ENCODE data around the gene TRAF3. TPM values are rescaled to one million over a fixed set of nuclear protein-coding genes. Genes with fewer than 3 reads are reported as not detected.
A peak's percentile ranks its signal among the peaks of the same experiment; 100 is the strongest.

The TRAF3 gene
- total RNA-seq, 1 experiment from 2014 or later, result 37.6 TPM

DNA sequence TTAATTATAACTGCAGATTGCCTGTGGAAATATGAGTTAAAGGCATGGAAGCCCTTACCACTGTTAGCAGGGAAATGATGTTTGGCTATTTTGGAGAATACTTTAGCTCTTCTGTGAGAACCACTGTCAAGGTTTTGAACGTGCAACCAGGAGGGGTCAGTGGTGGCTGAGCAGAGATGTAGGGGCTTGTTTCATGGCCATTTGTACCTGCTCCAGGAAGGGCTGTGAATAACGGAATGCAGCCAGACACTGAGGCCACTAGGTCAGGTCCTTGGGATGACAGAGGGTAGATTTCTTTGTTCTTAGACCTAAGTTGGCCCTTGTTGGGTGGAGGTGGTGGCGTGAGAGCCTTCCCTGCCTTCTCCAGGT, 8.3 kb downstream of the TRAF3 start:
- Histone ChIP-seq H3K4me1 (ENCODE audit: control insufficient read depth, insufficient read depth, low read length) (no peaks in the 10 kb centered on the region; the same call in 1 of the 2 replicates), H3K4me3 (ENCODE audit: low read depth in 2 of 2, low read length in 2 of 2) (no peak overlapping the region), H3K27me3 (ENCODE audit: control insufficient read depth, insufficient read depth, low read length) (no peaks in the 10 kb centered on the region), H3K36me3 (ENCODE audit: control insufficient read depth, insufficient read depth, low read length) (no peaks in the 10 kb centered on the region), H3K27ac (ENCODE audit: low read length) (no peak overlapping the region), H3K9me3 (ENCODE audit: control insufficient read depth, insufficient read depth, low read depth, low read length) (no peaks in the 10 kb centered on the region)
- intact Hi-C loops (cut with micrococcal nuclease; ENCODE audit: unreplicated experiment), result no loop called here
- ATAC-seq (0 out of 2 replicates have a peak, but pooled peaks have one; percentile 29), DNase-seq (ENCODE audit: low read depth, low spot score) (no peak)
- in situ Hi-C loops (cut with HindIII; ENCODE audit: low pct_unique_long_range_greater_than_20kb, low sequenced_read_pairs), result no loop called here
- CTCF ChIA-PET, result no interaction called here
- BruUV-seq (replicated peaks), result no TSS peak
- POLR2A ChIA-PET, result interaction anchor here (0.6 kb wide), 1 partner anchor 16 kb away, joined by 6 read pairs; no protein-coding TSS in a partner anchor
- TF ChIP-seq, protein P1, sequence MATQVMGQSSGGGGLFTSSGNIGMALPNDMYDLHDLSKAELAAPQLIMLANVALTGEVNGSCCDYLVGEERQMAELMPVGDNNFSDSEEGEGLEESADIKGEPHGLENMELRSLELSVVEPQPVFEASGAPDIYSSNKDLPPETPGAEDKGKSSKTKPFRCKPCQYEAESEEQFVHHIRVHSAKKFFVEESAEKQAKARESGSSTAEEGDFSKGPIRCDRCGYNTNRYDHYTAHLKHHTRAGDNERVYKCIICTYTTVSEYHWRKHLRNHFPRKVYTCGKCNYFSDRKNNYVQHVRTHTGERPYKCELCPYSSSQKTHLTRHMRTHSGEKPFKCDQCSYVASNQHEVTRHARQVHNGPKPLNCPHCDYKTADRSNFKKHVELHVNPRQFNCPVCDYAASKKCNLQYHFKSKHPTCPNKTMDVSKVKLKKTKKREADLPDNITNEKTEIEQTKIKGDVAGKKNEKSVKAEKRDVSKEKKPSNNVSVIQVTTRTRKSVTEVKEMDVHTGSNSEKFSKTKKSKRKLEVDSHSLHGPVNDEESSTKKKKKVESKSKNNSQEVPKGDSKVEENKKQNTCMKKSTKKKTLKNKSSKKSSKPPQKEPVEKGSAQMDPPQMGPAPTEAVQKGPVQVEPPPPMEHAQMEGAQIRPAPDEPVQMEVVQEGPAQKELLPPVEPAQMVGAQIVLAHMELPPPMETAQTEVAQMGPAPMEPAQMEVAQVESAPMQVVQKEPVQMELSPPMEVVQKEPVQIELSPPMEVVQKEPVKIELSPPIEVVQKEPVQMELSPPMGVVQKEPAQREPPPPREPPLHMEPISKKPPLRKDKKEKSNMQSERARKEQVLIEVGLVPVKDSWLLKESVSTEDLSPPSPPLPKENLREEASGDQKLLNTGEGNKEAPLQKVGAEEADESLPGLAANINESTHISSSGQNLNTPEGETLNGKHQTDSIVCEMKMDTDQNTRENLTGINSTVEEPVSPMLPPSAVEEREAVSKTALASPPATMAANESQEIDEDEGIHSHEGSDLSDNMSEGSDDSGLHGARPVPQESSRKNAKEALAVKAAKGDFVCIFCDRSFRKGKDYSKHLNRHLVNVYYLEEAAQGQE (IDR thresholded peaks at IDR 0.05; ENCODE audit: insufficient read depth in 1 of 2, low read depth in 2 of 2, low read length in 1 of 2), result no peak
- no peak for TF ChIP-seq TCF7L2 (IDR thresholded peaks at IDR 0.05; ENCODE audit: low read depth, low read length)
- TF ChIP-seq, protein P2, sequence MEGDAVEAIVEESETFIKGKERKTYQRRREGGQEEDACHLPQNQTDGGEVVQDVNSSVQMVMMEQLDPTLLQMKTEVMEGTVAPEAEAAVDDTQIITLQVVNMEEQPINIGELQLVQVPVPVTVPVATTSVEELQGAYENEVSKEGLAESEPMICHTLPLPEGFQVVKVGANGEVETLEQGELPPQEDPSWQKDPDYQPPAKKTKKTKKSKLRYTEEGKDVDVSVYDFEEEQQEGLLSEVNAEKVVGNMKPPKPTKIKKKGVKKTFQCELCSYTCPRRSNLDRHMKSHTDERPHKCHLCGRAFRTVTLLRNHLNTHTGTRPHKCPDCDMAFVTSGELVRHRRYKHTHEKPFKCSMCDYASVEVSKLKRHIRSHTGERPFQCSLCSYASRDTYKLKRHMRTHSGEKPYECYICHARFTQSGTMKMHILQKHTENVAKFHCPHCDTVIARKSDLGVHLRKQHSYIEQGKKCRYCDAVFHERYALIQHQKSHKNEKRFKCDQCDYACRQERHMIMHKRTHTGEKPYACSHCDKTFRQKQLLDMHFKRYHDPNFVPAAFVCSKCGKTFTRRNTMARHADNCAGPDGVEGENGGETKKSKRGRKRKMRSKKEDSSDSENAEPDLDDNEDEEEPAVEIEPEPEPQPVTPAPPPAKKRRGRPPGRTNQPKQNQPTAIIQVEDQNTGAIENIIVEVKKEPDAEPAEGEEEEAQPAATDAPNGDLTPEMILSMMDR (IDR thresholded peaks at IDR 0.05), result peak; percentile 26
- no peak for TF ChIP-seq SIN3A (IDR thresholded peaks at IDR 0.05; ENCODE audit: borderline replicate concordance, insufficient read depth, low read depth, low read length)

- intact Hi-C loops (cut with micrococcal nuclease; ENCODE audit: unreplicated experiment) (no loop called here), in situ Hi-C loops (cut with HindIII; ENCODE audit: low pct_unique_long_range_greater_than_20kb, low sequenced_read_pairs) (no loop called here)
- TF ChIP-seq, protein P2 (IDR thresholded peaks at IDR 0.05), result no peak
- TF ChIP-seq POLR2AphosphoS5 (IDR thresholded peaks at IDR 0.05; ENCODE audit: low read depth, low read length) (no peak), SIN3A (IDR thresholded peaks at IDR 0.05; ENCODE audit: borderline replicate concordance, insufficient read depth, low read depth, low read length) (no peak), TCF7L2 (IDR thresholded peaks at IDR 0.05; ENCODE audit: low read depth, low read length) (no peak)
- TF ChIP-seq, protein P1 (IDR thresholded peaks at IDR 0.05; ENCODE audit: insufficient read depth in 1 of 2, low read depth in 2 of 2, low read length in 1 of 2), result no peak
- Histone ChIP-seq H3K36me3 (ENCODE audit: control insufficient read depth, insufficient read depth, low read length) (no peaks in the 10 kb centered on the region), H3K27me3 (ENCODE audit: control insufficient read depth, insufficient read depth, low read length) (no peaks in the 10 kb centered on the region), H3K27ac (ENCODE audit: low read length) (no peak overlapping the region), H3K9me3 (ENCODE audit: control insufficient read depth, insufficient read depth, low read depth, low read length) (no peaks in the 10 kb centered on the region), H3K4me3 (ENCODE audit: low read depth in 2 of 2, low read length in 2 of 2) (no peak overlapping the region), H3K4me1 (ENCODE audit: control insufficient read depth, insufficient read depth, low read length) (no peaks in the 10 kb centered on the region)
- BruUV-seq (replicated peaks), result TSS peak; percentile 14
- DNase-seq (ENCODE audit: low read depth, low spot score) (no peak), ATAC-seq (peak; percentile 44; the same call in 1 of the 2 replicates)
- ChIA-PET POLR2A (no interaction called here), CTCF (no interaction called here)
These were observed 9.5 kb downstream of the TRAF3 start for GRCh38 chr14:102786768-102787167.

Measured in Panc1 (cell line).